Breast epithelium (tissue), 4 donors: ENCODE data around the gene CCDC188. TPM values are rescaled to one million over a fixed set of nuclear protein-coding genes. Genes with fewer than 3 reads are reported as not detected.
"Not testable (repeated sequence)": the region's sequence is repeated elsewhere in the genome, so short reads cannot be mapped to it uniquely, and the experiment has no call there.

Source experiments
- DNase-seq, 2 donors: peaks; one replicate each; pipeline ENCODE4 v3.0.0-alpha.2; 2019; ENCODE audit warnings: low spot score in 2 of 2
- H3K27ac ChIP-seq, 2 donors: fragments of 200-600 bp; sonication (generic) in 1 of 2; one replicate each; pipeline ENCODE4 v1.5.1; 2016 to 2019; ENCODE audit warnings: mild to moderate bottlenecking in 1 of 2
- H3K27me3 ChIP-seq, 2 donors: fragments of 200-600 bp; sonication (generic) in 1 of 2; one replicate each; pipeline versions ENCODE4 v1.5.1 to v1.6.0; 2017 to 2019; ENCODE audit warnings: control low read depth in 1 of 2, mild to moderate bottlenecking in 1 of 2
- H3K36me3 ChIP-seq: fragments of 200-600 bp; one replicate; pipeline ENCODE4 v1.5.1; 2019
- H3K4me1 ChIP-seq, 2 donors: fragments of 200-600 bp; sonication (generic); one replicate each; pipeline ENCODE4 v1.5.1; 2016 to 2019; ENCODE audit warnings: control low read depth in 1 of 2
- H3K4me3 ChIP-seq, 3 donors: fragments of 200-600 bp; sonication (generic); 1 replicate in 2 of 3; 2 replicates in 1 of 3; pipeline ENCODE4 v1.5.1; 2016 to 2019; ENCODE audit warnings: mild to moderate bottlenecking in 3 of 3, moderate library complexity in 2 of 3
- H3K9me3 ChIP-seq, 2 donors: fragments of 200-600 bp; sonication (generic) in 1 of 2; one replicate each; pipeline ENCODE4 v1.5.1; 2016 to 2019; ENCODE audit warnings: control low read depth in 1 of 2
- POLR2A ChIP-seq: fragments of 450-650 bp; IDR thresholded peaks from one replicate; pipeline ENCODE4 v1.6.1; 2016; ENCODE audit warnings: antibody characterized with exemption, mild to moderate bottlenecking, moderate library complexity
- POLR2AphosphoS5 ChIP-seq, 3 donors: sonication (generic); formaldehyde crosslinking; IDR thresholded peaks; one replicate each; pipeline ENCODE4 v1.6.1; 2017; ENCODE audit warnings: antibody characterized with exemption in 3 of 3
- intact Hi-C: fragments of 100-400 bp; cut with DNase I; formaldehyde crosslinking; loops from one replicate; pipeline ENCODE4 v1.15.1; 2023; ENCODE audit warnings: low total_unique reads
- total RNA-seq, 3 donors: library from RNA; depleted of rRNA; stranded (reverse); fragments of >200 nt; gene quantifications; one replicate each; pipeline ENCODE4 v1.1.0, GENCODE V29; 2016
- TF ChIP-seq, protein P1 (sequence below), 3 donors: fragments of 450-650 bp; IDR thresholded peaks; one replicate each; pipeline ENCODE4 v1.5.1; 2016 to 2017; ENCODE audit warnings: antibody characterized with exemption in 3 of 3, mild to moderate bottlenecking in 3 of 3, moderate library complexity in 3 of 3

CCDC188 gene
- total RNA-seq, 3 donors from 2014 or later, result 0.66 TPM; not detected in 2

DNA sequence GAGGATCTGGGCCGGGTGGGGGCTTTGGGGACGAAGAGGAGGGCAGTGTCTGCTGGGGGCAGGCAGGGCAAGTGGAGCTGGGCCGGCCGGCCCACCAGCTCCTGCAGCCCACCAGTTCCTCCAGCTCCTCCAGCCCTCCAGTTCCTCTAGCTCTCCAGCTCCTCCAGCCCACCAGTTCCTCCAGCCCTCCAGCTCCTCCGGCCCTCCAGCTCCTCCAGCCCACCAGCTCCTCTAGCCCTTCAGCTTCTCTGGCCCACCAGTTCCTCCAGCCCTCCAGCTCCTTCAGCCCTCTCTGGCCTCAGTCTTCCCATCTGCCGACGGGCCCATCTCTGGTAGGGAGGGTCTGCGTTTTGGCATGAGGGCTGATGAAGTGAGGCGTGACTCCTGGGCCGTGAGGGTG lies 9.2 kb upstream of the CCDC188 start:
- TF ChIP-seq, protein P1, sequence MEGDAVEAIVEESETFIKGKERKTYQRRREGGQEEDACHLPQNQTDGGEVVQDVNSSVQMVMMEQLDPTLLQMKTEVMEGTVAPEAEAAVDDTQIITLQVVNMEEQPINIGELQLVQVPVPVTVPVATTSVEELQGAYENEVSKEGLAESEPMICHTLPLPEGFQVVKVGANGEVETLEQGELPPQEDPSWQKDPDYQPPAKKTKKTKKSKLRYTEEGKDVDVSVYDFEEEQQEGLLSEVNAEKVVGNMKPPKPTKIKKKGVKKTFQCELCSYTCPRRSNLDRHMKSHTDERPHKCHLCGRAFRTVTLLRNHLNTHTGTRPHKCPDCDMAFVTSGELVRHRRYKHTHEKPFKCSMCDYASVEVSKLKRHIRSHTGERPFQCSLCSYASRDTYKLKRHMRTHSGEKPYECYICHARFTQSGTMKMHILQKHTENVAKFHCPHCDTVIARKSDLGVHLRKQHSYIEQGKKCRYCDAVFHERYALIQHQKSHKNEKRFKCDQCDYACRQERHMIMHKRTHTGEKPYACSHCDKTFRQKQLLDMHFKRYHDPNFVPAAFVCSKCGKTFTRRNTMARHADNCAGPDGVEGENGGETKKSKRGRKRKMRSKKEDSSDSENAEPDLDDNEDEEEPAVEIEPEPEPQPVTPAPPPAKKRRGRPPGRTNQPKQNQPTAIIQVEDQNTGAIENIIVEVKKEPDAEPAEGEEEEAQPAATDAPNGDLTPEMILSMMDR (IDR thresholded peaks at IDR 0.05), result no peak
- TF ChIP-seq POLR2A (no peak), POLR2AphosphoS5 (IDR thresholded peaks at IDR 0.05) (no peak)
- H3K9me3 ChIP-seq, result no peaks in the 10 kb centered on the region
- no peak overlapping the region for H3K4me3 ChIP-seq
- peaks cover 0 to 8% of the 10 kb centered on the region in 2 donors for H3K27me3 ChIP-seq
- no peaks in the 10 kb centered on the region for H3K4me1 ChIP-seq
- H3K27ac ChIP-seq, result no peak overlapping the region
- intact Hi-C loops, result no loop called here
- H3K36me3 ChIP-seq, result no peaks in the 10 kb centered on the region
- DNase-seq, result no peak

DNA sequence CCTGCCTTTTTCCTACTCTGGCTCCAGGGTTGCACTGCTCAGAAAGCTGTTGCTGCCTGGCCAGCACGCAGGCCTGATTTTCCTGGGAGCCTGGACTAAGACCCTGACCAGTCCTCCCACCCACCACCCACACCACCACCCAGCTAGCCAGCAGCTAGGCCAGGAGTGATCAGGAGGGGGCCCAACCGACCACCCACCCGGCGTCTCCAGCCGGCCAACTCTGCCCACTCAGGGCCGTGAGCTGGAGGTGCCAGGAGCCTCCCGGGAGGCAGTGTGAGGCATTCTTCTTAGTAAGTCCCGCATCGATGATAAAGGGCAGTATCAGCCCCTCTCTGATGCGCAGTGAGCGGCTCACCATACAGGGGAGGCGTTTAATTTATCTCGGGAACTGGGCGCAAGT lies 8.7 kb upstream of the CCDC188 start:
- H3K4me3 ChIP-seq, H3K9me3 ChIP-seq, H3K4me1 ChIP-seq, H3K36me3 ChIP-seq, DNase-seq, H3K27ac ChIP-seq, H3K27me3 ChIP-seq: not testable (repeated sequence)
- intact Hi-C loops, result loop anchor here (2.0 kb wide), 1 partner anchor 125 kb away; no protein-coding TSS in a partner anchor

DNA sequence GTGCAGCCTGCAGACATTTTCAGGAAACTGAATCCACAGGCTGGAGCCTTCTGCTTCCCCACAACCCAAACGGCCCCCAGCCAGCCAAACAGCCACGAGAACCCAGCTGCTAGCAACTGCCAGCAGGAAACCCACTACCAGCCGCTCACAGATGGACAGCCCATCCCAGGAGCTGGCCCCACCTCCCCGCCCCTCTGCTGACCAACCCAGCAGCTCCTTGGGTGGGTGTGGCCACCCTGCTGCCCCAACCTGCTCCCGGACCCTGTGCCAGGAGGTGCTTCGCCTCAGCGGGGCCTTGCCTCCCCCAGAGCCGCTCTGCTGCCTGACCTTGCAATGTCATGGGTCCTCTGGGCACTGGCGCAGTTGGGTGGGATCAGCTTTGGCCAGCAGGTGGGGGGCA lies 8.2 kb upstream of the CCDC188 start:
- no peak overlapping the region for H3K27ac ChIP-seq
- no peaks in the 10 kb centered on the region for H3K36me3 ChIP-seq
- H3K9me3 ChIP-seq, result no peaks in the 10 kb centered on the region
- H3K27me3 ChIP-seq, result peaks cover 0 to 8% of the 10 kb centered on the region in 2 donors
- intact Hi-C loops, result loop anchor here (2.0 kb wide), 1 partner anchor 126 kb away; no protein-coding TSS in a partner anchor
- no peak overlapping the region for H3K4me3 ChIP-seq
- TF ChIP-seq POLR2AphosphoS5 (IDR thresholded peaks at IDR 0.05), result no peak
- TF ChIP-seq, protein P1 (IDR thresholded peaks at IDR 0.05), result no peak
- TF ChIP-seq POLR2A, result no peak
- no peaks in the 10 kb centered on the region for H3K4me1 ChIP-seq
- no peak for DNase-seq

GRCh38 chr22:20158391-20159036 lies 7.7 kb upstream of the CCDC188 start:
- TF ChIP-seq POLR2A (no peak), POLR2AphosphoS5 (IDR thresholded peaks at IDR 0.05) (no peak)
- TF ChIP-seq, protein P1 (IDR thresholded peaks at IDR 0.05), result no peak
- intact Hi-C loops, result loop anchor here (2.0 kb wide), 1 partner anchor 126 kb away; no protein-coding TSS in a partner anchor
- Histone ChIP-seq H3K27me3 (peaks cover 0 to 8% of the 10 kb centered on the region in 2 donors), H3K36me3 (no peaks in the 10 kb centered on the region), H3K27ac (no peak overlapping the region), H3K4me3 (no peak overlapping the region), H3K9me3 (no peaks in the 10 kb centered on the region), H3K4me1 (no peaks in the 10 kb centered on the region)
- no peak for DNase-seq

DNA sequence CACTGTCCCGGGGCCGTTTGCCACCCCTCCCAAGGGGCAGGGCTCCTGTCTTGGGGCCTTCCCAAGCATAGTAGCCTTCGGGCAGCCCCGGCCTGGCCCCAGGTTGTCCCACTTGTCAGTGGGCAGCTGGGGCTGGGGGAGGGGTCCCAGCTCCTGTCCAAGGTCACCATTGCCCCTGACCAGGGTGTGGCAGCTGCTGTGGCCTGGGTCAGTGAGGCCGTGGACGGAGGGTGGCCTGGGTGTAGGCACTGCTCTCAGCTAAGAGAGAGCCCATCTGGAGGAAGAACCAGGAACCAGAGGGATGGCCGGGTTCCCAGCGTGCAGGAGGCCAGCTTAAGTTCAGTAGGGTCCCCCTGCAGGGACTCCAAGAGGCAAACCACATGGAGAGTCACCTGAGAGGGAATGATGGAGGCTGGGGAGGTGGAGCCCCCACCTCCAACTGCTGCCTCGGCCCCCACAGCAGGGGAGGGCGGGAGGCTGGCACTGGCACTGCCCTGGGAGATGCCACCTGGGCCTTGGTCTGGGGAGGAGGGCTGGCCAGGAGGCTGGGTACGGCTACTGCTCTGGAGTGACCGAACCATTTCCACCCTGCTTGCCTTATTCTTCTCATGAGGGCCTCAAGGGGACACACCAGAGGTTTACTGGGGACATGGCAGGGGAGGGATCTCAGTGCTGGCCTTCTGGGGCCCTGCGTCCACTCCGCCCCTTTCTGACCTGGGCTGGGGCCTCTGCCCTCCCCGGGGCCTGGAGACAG lies 6.8 kb upstream of the CCDC188 start:
- no peaks in the 10 kb centered on the region for H3K9me3 ChIP-seq
- intact Hi-C loops, result loop anchor here (2.0 kb wide), 1 partner anchor 127 kb away; no protein-coding TSS in a partner anchor
- TF ChIP-seq POLR2AphosphoS5 (IDR thresholded peaks at IDR 0.05) (no peak), POLR2A (no peak)
- TF ChIP-seq, protein P1 (IDR thresholded peaks at IDR 0.05), result no peak
- H3K36me3 ChIP-seq, result no peaks in the 10 kb centered on the region
- H3K4me3 ChIP-seq, result no peak overlapping the region
- DNase-seq, result no peak
- H3K27ac ChIP-seq, result no peak overlapping the region
- no peaks in the 10 kb centered on the region for H3K4me1 ChIP-seq
- H3K27me3 ChIP-seq, result peaks cover 0 to 8% of the 10 kb centered on the region in 2 donors
